ENCODE data around the gene SMIM24. TPM values are rescaled to one million over a fixed set of nuclear protein-coding genes. Genes with fewer than 3 reads are reported as not detected.
"Not testable (repeated sequence)": the region's sequence is repeated elsewhere in the genome, so short reads cannot be mapped to it uniquely, and the experiment has no call there.

Gene SMIM24
- total RNA-seq, 1 experiment from 2014 or later, result not detected

DNA sequence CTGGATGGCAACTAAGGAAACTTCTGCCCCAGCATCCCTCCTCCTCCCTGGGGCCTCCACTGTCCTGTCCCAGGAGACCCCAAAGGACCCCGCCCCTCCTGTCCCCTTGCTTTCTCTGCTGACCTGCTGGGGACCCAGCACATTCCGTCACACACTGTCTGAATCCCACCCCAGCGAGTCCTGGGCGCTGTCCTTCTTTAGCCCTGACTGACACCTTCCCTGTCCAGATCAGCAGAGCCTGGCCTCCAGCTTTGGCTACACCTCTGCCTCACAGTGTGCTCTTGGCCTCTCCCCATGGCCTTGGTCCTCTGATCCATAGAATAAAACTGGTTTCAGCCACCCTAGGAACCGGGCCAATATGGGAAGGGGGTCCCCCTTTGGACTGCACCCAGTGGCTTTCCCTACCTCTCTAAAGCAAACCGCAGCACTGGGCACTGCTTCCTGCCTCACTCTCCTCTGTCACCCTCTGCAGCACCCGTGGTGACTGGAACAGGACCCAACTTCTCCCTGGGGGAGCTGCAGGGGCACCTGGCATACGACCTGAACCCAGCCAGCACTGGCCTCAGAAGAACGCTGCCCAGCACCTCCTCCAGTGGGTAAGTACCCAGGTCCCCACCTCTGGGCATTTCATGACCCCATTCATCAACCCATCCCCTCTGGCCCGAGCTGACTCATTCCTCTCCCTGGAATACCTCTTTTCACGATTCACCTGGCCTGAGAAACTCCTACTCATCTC, 46.4 kb downstream of the SMIM24 start:
- Histone ChIP-seq H3K9me3 (replicated peaks) (no peaks in the 10 kb centered on the region), H3K4me1 (no peaks in the 10 kb centered on the region), H3K27me3 (no peaks in the 10 kb centered on the region), H3K36me3 (peaks cover 34% of the 10 kb centered on the region), H3K27ac (no peak overlapping the region; the same call in 1 of the 2 replicates), H3K4me3 (no peak overlapping the region)
- DNase-seq, result no peak

DNA sequence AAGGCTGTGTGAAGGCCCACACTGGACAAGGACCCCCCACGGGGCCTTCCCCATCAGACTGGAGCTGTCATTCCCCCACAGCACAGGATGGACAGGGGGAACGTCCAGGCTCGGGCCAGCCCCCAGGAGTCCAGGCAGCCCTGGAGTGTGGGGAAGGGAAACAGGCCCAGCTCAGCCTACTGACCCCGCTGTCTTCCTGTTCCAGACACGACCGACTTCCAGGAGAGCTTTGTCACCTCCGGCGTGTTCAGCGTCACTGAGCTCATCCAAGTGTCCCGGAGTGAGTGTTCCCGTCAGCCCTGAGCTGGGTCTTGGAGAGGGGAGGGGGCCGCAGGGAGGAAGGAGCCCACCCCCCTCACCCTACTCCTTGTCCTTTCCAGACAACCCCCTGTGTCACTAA, 47.0 kb downstream of the SMIM24 start:
- Histone ChIP-seq H3K4me1 (no peaks in the 10 kb centered on the region), H3K9me3 (replicated peaks) (no peaks in the 10 kb centered on the region), H3K27ac (no peak overlapping the region), H3K4me3 (no peak overlapping the region), H3K27me3 (no peaks in the 10 kb centered on the region), H3K36me3 (peaks cover 30% of the 10 kb centered on the region)
- no peak for DNase-seq

DNA sequence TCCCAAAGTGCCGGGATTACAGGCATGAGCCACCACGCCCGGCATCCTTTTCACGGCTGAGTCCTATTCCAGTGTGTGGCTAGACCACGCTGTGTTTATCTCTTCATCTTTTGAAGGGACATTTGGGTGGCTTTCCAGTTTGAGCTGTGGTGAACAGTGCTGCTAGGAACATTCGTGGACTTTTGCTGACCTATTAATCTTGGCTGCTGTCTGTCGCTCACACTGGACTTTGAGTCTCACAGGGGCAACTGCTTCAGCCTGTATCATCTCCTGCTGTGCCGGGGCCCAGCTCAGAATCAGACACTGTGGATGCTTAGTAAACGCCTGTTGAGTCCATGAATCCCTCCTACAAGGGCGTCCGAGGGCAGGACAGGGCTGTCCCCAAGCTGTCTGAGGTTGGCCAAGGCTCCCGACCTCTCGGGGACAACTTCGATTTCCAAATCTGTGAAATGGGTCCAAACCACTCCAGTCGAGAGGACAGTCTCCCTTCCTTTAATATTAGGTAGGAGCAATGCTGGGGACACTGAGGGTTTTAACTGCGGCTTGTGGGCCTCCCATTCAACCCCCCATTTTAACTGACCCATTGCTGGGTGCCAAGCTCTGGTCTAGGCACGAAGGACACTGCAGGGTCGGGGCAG, 48.4 kb downstream of the SMIM24 start:
- Histone ChIP-seq H3K9me3 (replicated peaks) (no peaks in the 10 kb centered on the region), H3K27ac (no peak overlapping the region), H3K27me3 (no peaks in the 10 kb centered on the region), H3K4me3 (no peak overlapping the region), H3K4me1 (no peaks in the 10 kb centered on the region), H3K36me3 (peaks cover 28% of the 10 kb centered on the region)
- no peak for DNase-seq

DNA sequence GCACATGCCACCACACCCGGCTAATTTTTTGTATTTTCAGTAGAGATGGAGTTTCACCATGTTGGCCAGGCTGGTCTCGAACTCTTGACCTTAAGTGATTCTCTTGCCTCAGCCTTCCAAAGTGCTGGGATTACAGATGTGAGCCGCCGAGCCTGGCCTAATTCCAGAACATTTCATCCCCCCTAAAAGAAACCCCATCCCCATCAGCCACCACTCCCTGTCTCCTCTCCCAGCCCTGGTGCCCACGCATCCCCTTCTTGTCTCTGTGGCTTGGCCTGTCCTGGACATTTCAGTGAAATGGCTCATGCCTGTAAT, 50.0 kb downstream of the SMIM24 start:
- H3K4me3 ChIP-seq; H3K27me3 ChIP-seq; DNase-seq; H3K27ac ChIP-seq; H3K4me1 ChIP-seq; H3K9me3 ChIP-seq (replicated peaks): not testable (repeated sequence)
- peaks cover 23% of the 10 kb centered on the region for H3K36me3 ChIP-seq

DNA sequence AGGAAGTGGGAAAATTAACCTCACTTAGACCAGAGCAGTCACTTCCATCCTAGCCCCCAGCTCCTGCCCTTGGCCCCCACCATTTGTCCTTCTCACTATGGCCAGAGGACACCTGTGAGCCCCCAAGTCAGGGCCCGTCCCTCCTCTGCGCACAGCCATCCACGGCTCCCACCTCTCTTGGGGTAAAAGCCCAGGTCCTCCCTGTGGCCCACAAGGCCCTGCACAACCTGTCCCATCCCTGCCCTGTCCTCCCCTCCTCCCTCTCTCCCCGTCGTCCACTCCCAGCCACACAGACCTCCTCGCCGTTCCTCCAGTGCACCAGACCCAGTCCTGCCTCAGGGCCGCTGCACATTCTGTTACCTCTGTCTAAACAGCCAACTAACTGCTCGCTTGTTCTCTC, 53.9 kb downstream of the SMIM24 start:
- no peak overlapping the region for H3K27ac ChIP-seq
- no peaks in the 10 kb centered on the region for H3K27me3 ChIP-seq
- no peak overlapping the region for H3K4me3 ChIP-seq

More for the DNA sequence above, 53.9 kb downstream of the SMIM24 start:
- no peaks in the 10 kb centered on the region for H3K9me3 ChIP-seq (replicated peaks)
- H3K36me3 ChIP-seq, result peaks cover 7% of the 10 kb centered on the region; the same call in 1 of the 2 replicates
- DNase-seq, result no peak
- no peaks in the 10 kb centered on the region for H3K4me1 ChIP-seq

Other genes starting within 250 kb of the SMIM24 start
- gene NFIC, start 113.9 kb downstream of the SMIM24 start, total RNA-seq (2014; rRNA removed; shearing (Covaris generic)), result 15.1 and 16.4 TPM in 2 replicates
- not detected in 2 replicates for gene SMIM44, start 2.9 kb upstream of the SMIM24 start, total RNA-seq (2014; rRNA removed; shearing (Covaris generic))
- 11.7 and 12.3 TPM in 2 replicates for gene DOHH, start 20.1 kb upstream of the SMIM24 start, total RNA-seq (2014; rRNA removed; shearing (Covaris generic))
- gene FZR1, start 25.8 kb upstream of the SMIM24 start, total RNA-seq (2014; rRNA removed; shearing (Covaris generic)), result 31.4 and 31.8 TPM in 2 replicates
- gene TEKTIP1, start 58.6 kb upstream of the SMIM24 start, total RNA-seq (2014; rRNA removed; shearing (Covaris generic)), result not detected in 2 replicates
- 54.6 and 57.1 TPM in 2 replicates for gene MFSD12, start 77.1 kb upstream of the SMIM24 start, total RNA-seq (2014; rRNA removed; shearing (Covaris generic))
- gene HMG20B, start 92.4 kb upstream of the SMIM24 start, total RNA-seq (2014; rRNA removed; shearing (Covaris generic)), result 45.0 and 48.0 TPM in 2 replicates
- 0.03 and 0.06 TPM in 2 replicates for gene GIPC3, start 105.0 kb upstream of the SMIM24 start, total RNA-seq (2014; rRNA removed; shearing (Covaris generic))
- gene TBXA2R, start 126.3 kb upstream of the SMIM24 start, total RNA-seq (2014; rRNA removed; shearing (Covaris generic)), result 0.06 and 0.13 TPM in 2 replicates
- 21.4 and 21.6 TPM in 2 replicates for gene CACTIN, start 146.3 kb upstream of the SMIM24 start, total RNA-seq (2014; rRNA removed; shearing (Covaris generic))
- 11.8 and 12.2 TPM in 2 replicates for gene PIP5K1C, start 219.9 kb upstream of the SMIM24 start, total RNA-seq (2014; rRNA removed; shearing (Covaris generic))
- not detected in 2 replicates for gene TJP3, start 227.9 kb upstream of the SMIM24 start, total RNA-seq (2014; rRNA removed; shearing (Covaris generic))